Gastroesophageal sphincter (tissue), 4 donors: ENCODE data around the gene IPCEF1. TPM values are rescaled to one million over a fixed set of nuclear protein-coding genes. Genes with fewer than 3 reads are reported as not detected.

Source experiments
- ATAC-seq: fragments of 150-250 bp; one replicate; pipeline ENCODE4 v1.9.1; 2016; ENCODE audit warnings: mild to moderate bottlenecking, moderate library complexity
- H3K27ac ChIP-seq, 4 donors: fragments of 200-600 bp; sonication (generic) in 3 of 4; 1 replicate in 3 of 4; 2 replicates in 1 of 4; pipeline ENCODE4 v1.5.1; 2016 to 2019
- H3K27me3 ChIP-seq: fragments of 200-600 bp; sonication (generic); one replicate; pipeline ENCODE4 v1.5.1; 2019
- H3K36me3 ChIP-seq, 2 donors: fragments of 200-600 bp; sonication (generic); one replicate each; pipeline ENCODE4 v1.5.1; 2019; ENCODE audit warnings: control low read depth in 1 of 2
- H3K4me1 ChIP-seq, 3 donors: fragments of 200-600 bp; sonication (generic); 1 replicate in 2 of 3; 2 replicates in 1 of 3; pipeline ENCODE4 v1.5.1; 2016 to 2019; ENCODE audit warnings: control low read depth in 2 of 3
- H3K4me3 ChIP-seq, 2 donors: fragments of 200-600 bp; sonication (generic); one replicate each; pipeline ENCODE4 v1.5.1; 2019; ENCODE audit warnings: mild to moderate bottlenecking in 1 of 2, moderate library complexity in 1 of 2
- H3K9me3 ChIP-seq, 3 donors: fragments of 200-600 bp; sonication (generic); one replicate each; pipeline ENCODE4 v1.5.1; 2017 to 2019; ENCODE audit warnings: control low read depth in 2 of 3
- EP300 ChIP-seq: sonication (generic); formaldehyde crosslinking; IDR thresholded peaks from one replicate; pipeline ENCODE4 v1.6.1; 2017; ENCODE audit warnings: antibody characterized with exemption, mild to moderate bottlenecking
- POLR2A ChIP-seq, 2 donors: fragments of 450-650 bp; IDR thresholded peaks; one replicate each; pipeline ENCODE4 v1.6.1; 2017; ENCODE audit warnings: antibody characterized with exemption in 2 of 2, mild to moderate bottlenecking in 2 of 2, moderate library complexity in 1 of 2
- POLR2AphosphoS5 ChIP-seq: sonication (generic); formaldehyde crosslinking; IDR thresholded peaks from one replicate; pipeline ENCODE4 v1.6.1; 2017; ENCODE audit warnings: antibody characterized with exemption
- WGBS, 2 donors: methylation state at CpG; one replicate each; pipeline ENCODE4 v1.1.5; 2018; ENCODE audit warnings: low coverage in 1 of 2; 5-methylcytosine and 5-hydroxymethylcytosine counted together
- total RNA-seq, 4 donors: library from RNA; depleted of rRNA; stranded (reverse); fragments of >200 nt; gene quantifications; one replicate each; pipeline ENCODE4 v1.1.0, GENCODE V29; 2016
- TF ChIP-seq, protein P1 (sequence below), 4 experiments: fragments of 200-600 bp in 2 of 4; fragments of 450-650 bp in 2 of 4; sonication (generic) in 1 of 4; IDR thresholded peaks; one replicate each; pipeline ENCODE4 v1.5.1; 2017 to 2019; ENCODE audit warnings: antibody characterized with exemption in 4 of 4, mild to moderate bottlenecking in 2 of 4, moderate library complexity in 2 of 4

The IPCEF1 gene
- total RNA-seq, 4 donors from 2014 or later = 0.27 to 7.3 (median 1.2) TPM

DNA sequence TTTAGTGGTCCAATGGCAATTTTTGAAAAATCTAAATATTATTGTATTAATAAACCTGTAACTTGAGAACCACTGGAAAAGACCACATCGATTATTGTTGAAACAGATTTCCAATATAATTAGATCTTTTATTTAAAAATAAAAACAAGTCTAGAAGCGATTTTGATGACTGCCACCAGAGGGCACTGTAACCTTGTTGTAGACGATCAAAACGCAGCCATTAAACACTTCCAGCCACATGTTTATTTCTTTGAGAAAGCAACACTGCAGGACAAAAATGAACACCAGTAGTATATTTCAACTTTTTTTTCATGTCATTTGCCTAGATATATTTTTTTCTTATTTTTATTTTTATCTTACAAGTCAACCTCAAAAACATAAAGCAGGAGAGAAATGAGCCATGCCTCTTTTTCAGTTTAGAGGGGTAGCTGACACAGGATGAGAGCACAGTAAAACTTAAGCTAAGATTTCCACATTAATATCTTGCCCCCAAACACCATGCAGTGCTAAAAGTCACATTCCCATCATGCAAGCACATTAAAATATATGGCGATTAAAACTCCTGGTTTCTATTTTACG lies 202.1 kb downstream of the IPCEF1 start:
- no peak for ATAC-seq
- H3K27me3 ChIP-seq = no peaks in the 10 kb centered on the region
- 27 to 32% methylated on average over 6 of the region's 6 CpGs for WGBS, 2 donors
- TF ChIP-seq, protein P1, sequence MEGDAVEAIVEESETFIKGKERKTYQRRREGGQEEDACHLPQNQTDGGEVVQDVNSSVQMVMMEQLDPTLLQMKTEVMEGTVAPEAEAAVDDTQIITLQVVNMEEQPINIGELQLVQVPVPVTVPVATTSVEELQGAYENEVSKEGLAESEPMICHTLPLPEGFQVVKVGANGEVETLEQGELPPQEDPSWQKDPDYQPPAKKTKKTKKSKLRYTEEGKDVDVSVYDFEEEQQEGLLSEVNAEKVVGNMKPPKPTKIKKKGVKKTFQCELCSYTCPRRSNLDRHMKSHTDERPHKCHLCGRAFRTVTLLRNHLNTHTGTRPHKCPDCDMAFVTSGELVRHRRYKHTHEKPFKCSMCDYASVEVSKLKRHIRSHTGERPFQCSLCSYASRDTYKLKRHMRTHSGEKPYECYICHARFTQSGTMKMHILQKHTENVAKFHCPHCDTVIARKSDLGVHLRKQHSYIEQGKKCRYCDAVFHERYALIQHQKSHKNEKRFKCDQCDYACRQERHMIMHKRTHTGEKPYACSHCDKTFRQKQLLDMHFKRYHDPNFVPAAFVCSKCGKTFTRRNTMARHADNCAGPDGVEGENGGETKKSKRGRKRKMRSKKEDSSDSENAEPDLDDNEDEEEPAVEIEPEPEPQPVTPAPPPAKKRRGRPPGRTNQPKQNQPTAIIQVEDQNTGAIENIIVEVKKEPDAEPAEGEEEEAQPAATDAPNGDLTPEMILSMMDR (IDR thresholded peaks at IDR 0.05) = peak; percentile 76 to 82 (median 79)
- TF ChIP-seq POLR2AphosphoS5 = no peak
- H3K4me3 ChIP-seq = no peak overlapping the region
- no peak overlapping the region for H3K27ac ChIP-seq
- H3K4me1 ChIP-seq = peaks cover 0 to 18% (median 3%) of the 10 kb centered on the region in 3 donors
- H3K36me3 ChIP-seq = no peaks in the 10 kb centered on the region
- H3K9me3 ChIP-seq = no peaks in the 10 kb centered on the region

DNA sequence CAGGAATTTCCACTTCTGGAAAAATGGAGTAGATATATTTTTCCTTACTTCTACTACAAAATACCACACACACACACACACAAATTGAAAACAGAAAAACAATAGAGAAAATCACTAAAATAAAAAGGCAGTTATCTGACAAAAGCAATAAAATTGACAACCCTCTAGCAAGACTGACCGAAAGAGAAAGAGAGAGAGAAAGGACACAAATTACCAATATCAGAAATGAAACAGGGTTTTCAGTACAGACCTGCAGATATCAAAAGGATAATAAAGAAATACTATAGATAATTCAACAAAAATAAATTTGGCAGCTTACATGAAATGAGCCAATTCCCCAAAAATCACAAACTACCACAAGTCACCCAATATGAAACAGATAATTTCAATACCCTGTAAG lies 212.8 kb downstream of the IPCEF1 start:
- no peak for TF ChIP-seq POLR2A (IDR thresholded peaks at IDR 0.05)
- TF ChIP-seq, protein P1 (IDR thresholded peaks at IDR 0.05) = no peak
- TF ChIP-seq POLR2AphosphoS5 = no peak
- TF ChIP-seq EP300 = no peak
- ATAC-seq = no peak
- no peaks in the 10 kb centered on the region for H3K9me3 ChIP-seq
- 67 to 89% methylated on average over 1 of the region's 1 CpG for WGBS, 2 donors
- no peak overlapping the region for H3K27ac ChIP-seq
- no peaks in the 10 kb centered on the region for H3K36me3 ChIP-seq
- H3K27me3 ChIP-seq = no peaks in the 10 kb centered on the region
- H3K4me3 ChIP-seq = no peak overlapping the region
- H3K4me1 ChIP-seq = no peaks in the 10 kb centered on the region

DNA sequence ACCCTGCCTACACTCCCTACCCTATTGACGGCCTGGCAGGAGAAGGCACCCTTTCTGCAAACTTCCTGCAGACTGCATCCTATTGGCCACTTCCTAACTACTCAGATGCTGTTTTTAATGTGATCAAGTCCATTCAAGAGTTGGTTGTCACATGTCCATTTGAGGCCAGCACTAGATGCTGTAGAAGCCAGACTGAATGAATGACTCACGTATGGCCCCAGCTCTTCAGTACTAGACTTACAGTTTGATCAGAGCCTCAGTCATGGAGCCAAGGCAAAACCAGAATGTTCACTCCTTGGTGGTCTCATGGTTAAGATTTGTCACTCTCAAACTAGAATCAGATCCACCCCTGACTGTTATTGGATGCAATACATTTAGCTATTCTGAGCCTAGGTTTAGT lies 215.9 kb downstream of the IPCEF1 start:
- no peak overlapping the region for H3K27ac ChIP-seq
- no peak for ATAC-seq
- no peaks in the 10 kb centered on the region for H3K4me1 ChIP-seq
- no peak overlapping the region for H3K4me3 ChIP-seq
- WGBS, 2 donors = 75% methylated on average over 1 of the region's 2 CpGs; no CpG with 5 or more reads in 1 of the 2 donors
- TF ChIP-seq POLR2AphosphoS5 = no peak
- no peak for TF ChIP-seq POLR2A (IDR thresholded peaks at IDR 0.05)
- TF ChIP-seq EP300 = no peak
- TF ChIP-seq, protein P1 (IDR thresholded peaks at IDR 0.05) = no peak
- no peaks in the 10 kb centered on the region for H3K36me3 ChIP-seq
- no peaks in the 10 kb centered on the region for H3K27me3 ChIP-seq
- H3K9me3 ChIP-seq = no peaks in the 10 kb centered on the region

DNA sequence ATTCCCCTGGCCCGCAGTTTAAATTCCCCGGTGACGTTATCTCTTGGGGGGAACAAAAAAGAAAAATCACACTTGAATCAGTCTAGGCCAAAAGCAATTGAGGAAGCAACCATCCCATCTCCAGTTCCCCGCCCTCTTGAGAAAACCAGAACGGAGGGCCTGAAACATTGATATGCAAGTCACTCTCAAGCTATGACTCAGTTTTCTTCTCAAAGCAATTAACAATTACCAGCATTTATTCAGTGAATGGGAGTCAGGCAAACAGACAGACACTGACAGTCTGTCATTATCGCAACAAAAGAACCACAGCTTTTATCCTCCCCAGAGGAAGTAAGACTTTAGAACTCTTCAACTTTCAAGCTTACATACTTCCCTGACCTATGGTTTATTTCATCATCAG lies 216.7 kb downstream of the IPCEF1 start:
- H3K36me3 ChIP-seq = no peaks in the 10 kb centered on the region
- H3K4me1 ChIP-seq = no peaks in the 10 kb centered on the region
- H3K27me3 ChIP-seq = no peaks in the 10 kb centered on the region
- H3K27ac ChIP-seq = no peak overlapping the region
- H3K9me3 ChIP-seq = no peaks in the 10 kb centered on the region
- WGBS, 2 donors = 78 to 95% methylated on average over 6 of the region's 6 CpGs
- TF ChIP-seq POLR2A (IDR thresholded peaks at IDR 0.05) (no peak), EP300 (no peak), POLR2AphosphoS5 (no peak)
- TF ChIP-seq, protein P1 (IDR thresholded peaks at IDR 0.05) = no peak
- no peak for ATAC-seq
- no peak overlapping the region for H3K4me3 ChIP-seq

DNA sequence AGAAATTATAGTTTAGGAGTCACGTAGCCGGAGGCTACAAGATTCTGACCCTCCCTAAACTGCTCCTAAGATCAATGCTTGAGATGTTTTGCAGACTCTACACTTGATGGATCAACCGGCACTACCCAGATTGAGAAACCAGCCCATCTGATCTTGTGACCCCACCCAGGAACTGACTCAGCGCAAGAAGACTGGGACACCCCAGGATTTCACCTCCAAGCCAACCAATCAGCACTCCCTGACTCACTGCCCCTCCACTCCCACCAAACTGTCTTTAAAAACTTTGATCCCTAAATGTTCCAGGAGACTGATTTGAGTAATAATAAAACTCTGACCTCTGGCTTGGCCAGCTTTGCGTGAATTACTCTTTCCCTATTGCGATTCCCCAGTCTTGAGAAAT lies 217.8 kb downstream of the IPCEF1 start:
- Histone ChIP-seq H3K27me3 (no peaks in the 10 kb centered on the region), H3K27ac (no peak overlapping the region), H3K9me3 (no peaks in the 10 kb centered on the region), H3K4me3 (no peak overlapping the region), H3K36me3 (no peaks in the 10 kb centered on the region), H3K4me1 (no peaks in the 10 kb centered on the region)
- TF ChIP-seq POLR2AphosphoS5 = no peak
- TF ChIP-seq, protein P1 (IDR thresholded peaks at IDR 0.05) = no peak
- TF ChIP-seq POLR2A (IDR thresholded peaks at IDR 0.05) = no peak
- no peak for TF ChIP-seq EP300
- ATAC-seq = no peak
- WGBS, 2 donors = 87% methylated on average over 5 of the region's 6 CpGs; no CpG with 5 or more reads in 1 of the 2 donors
